Neural progenitor cell (in vitro differentiated cells): Measurements from ENCODE around the gene CAMK1. TPM values are rescaled to one million over a fixed set of nuclear protein-coding genes. Genes with fewer than 3 reads are reported as not detected.
A peak's percentile ranks its signal among the peaks of the same experiment; 100 is the strongest.

Experiments used
- DNase-seq: peaks from one replicate; pipeline ENCODE4 v3.0.0-alpha.2; 2016; ENCODE audit warnings: low spot score
- H2AFZ ChIP-seq: fragments of 200-600 bp; sonication (generic); replicated peaks from 2 replicates; pipeline ENCODE4 v1.6.1; 2016; ENCODE audit warnings: antibody characterized with exemption
- H3F3A ChIP-seq: fragments of 200-600 bp; sonication (generic); 2 replicates; pipeline ENCODE4 v1.6.1; 2016; ENCODE audit warnings: antibody characterized with exemption, low read depth
- H3K27ac ChIP-seq: fragments of 200-600 bp; sonication (generic); 2 replicates; pipeline ENCODE4 v1.5.1; 2016; ENCODE audit warnings: mild to moderate bottlenecking
- H3K27me3 ChIP-seq: fragments of 200-600 bp; sonication (generic); 2 replicates; pipeline ENCODE4 v1.6.1; 2016; ENCODE audit warnings: mild to moderate bottlenecking, moderate library complexity
- H3K36me3 ChIP-seq: fragments of 200-600 bp; sonication (generic); 2 replicates; pipeline ENCODE4 v1.5.1; 2016
- H3K4me1 ChIP-seq: fragments of 200-600 bp; sonication (generic); 2 replicates; pipeline ENCODE4 v1.6.1; 2016; ENCODE audit warnings: mixed run types
- H3K4me2 ChIP-seq: fragments of 200-600 bp; sonication (generic); 2 replicates; pipeline ENCODE4 v1.6.1; 2016
- H3K4me3 ChIP-seq: fragments of 200-600 bp; sonication (generic); 2 replicates; pipeline ENCODE4 v1.5.1; 2016
- H3K79me2 ChIP-seq: fragments of 200-600 bp; sonication (generic); 2 replicates; pipeline ENCODE4 v1.6.1; 2016; ENCODE audit warnings: low read depth
- H3K9ac ChIP-seq: fragments of 200-600 bp; sonication (generic); 2 replicates; pipeline ENCODE4 v1.6.1; 2016
- H3K9me3 ChIP-seq: fragments of 200-600 bp; sonication (generic); 2 replicates; pipeline ENCODE4 v1.5.1; 2016; ENCODE audit warnings: low read depth
- H4K20me1 ChIP-seq: fragments of 200-600 bp; sonication (generic); 2 replicates; pipeline ENCODE4 v1.6.1; 2016; ENCODE audit warnings: low read depth
- H3K27ac Mint-ChIP-seq: 3 replicates; pipeline ENCODE4 v1.8.0; 2021; ENCODE audit warnings: mixed read lengths
- H3K27me3 Mint-ChIP-seq: 2 replicates; pipeline ENCODE4 v1.8.0; 2022; ENCODE audit warnings: low read depth, mild to moderate bottlenecking, inconsistent platforms, moderate library complexity, mixed read lengths; ENCODE audit not compliant: insufficient read depth
- H3K36me3 Mint-ChIP-seq: 3 replicates; pipeline ENCODE4 v1.8.0; 2021; ENCODE audit warnings: mixed read lengths
- H3K4me1 Mint-ChIP-seq: 3 replicates; pipeline ENCODE4 v1.8.0; 2021; ENCODE audit warnings: mixed read lengths
- H3K4me3 Mint-ChIP-seq: 3 replicates; pipeline ENCODE4 v1.8.0; 2021; ENCODE audit warnings: mild to moderate bottlenecking, moderate library complexity, mixed read lengths
- H3K9me3 Mint-ChIP-seq: 3 replicates; pipeline ENCODE4 v1.8.0; 2020; ENCODE audit warnings: mixed read lengths
- CTCF ChIP-seq: fragments of 200-600 bp; sonication (generic); IDR thresholded peaks from 2 replicates; pipeline ENCODE4 v1.5.1; 2017; ENCODE audit warnings: antibody characterized with exemption, mild to moderate bottlenecking
- EZH2 ChIP-seq: fragments of 200-600 bp; sonication (generic); IDR thresholded peaks from 2 replicates; pipeline ENCODE4 v1.6.1; 2017; ENCODE audit warnings: antibody characterized with exemption, mild to moderate bottlenecking, moderate library complexity
- EZH2phosphoT487 ChIP-seq: fragments of 200-600 bp; sonication (generic); IDR thresholded peaks from 2 replicates; pipeline ENCODE4 v1.6.1; 2017; ENCODE audit warnings: antibody characterized with exemption
- total RNA-seq: library from RNA; depleted of rRNA; stranded (reverse); fragments of >200 nt; gene quantifications from 2 replicates; pipeline ENCODE4 v1.2.3, GENCODE V29; 2015; ENCODE audit warnings: low replicate concordance

The CAMK1 gene
- total RNA-seq, 1 donor from 2014 or later: 24.9 TPM

GRCh38 chr3:9806137-9806536 lies 36.4 kb upstream of the CAMK1 start:
- H3K9me3 ChIP-seq: no peaks in the 10 kb centered on the region
- peaks cover 4% of the 10 kb centered on the region for H3K27me3 ChIP-seq
- H3K4me1 ChIP-seq: peaks cover 35% of the 10 kb centered on the region
- H3F3A ChIP-seq: peaks cover 42% of the 10 kb centered on the region
- DNase-seq: no peak
- H4K20me1 ChIP-seq: no peaks in the 10 kb centered on the region
- H3K27me3 Mint-ChIP-seq: peaks cover 7% of the 10 kb centered on the region
- no peak overlapping the region for H3K27ac Mint-ChIP-seq
- H2AFZ ChIP-seq: no peak overlapping the region
- H3K4me2 ChIP-seq: no peak overlapping the region
- TF ChIP-seq CTCF (no peak), EZH2phosphoT487 (no peak), EZH2 (no peak)
- H3K9ac ChIP-seq: no peak overlapping the region
- peaks cover 19% of the 10 kb centered on the region for H3K36me3 Mint-ChIP-seq
- peaks cover 6% of the 10 kb centered on the region for H3K36me3 ChIP-seq
- H3K27ac ChIP-seq: peak overlapping the region; percentile 90
- no peak overlapping the region for H3K4me3 Mint-ChIP-seq
- no peaks in the 10 kb centered on the region for H3K79me2 ChIP-seq
- H3K4me3 ChIP-seq: no peak overlapping the region
- H3K9me3 Mint-ChIP-seq: no peaks in the 10 kb centered on the region
- H3K4me1 Mint-ChIP-seq: peaks cover 23% of the 10 kb centered on the region

GRCh38 chr3:9804996-9805395 lies 35.2 kb upstream of the CAMK1 start:
- Mint-ChIP-seq H3K36me3 (peaks cover 21% of the 10 kb centered on the region), H3K27me3 (peaks cover 7% of the 10 kb centered on the region), H3K27ac (no peak overlapping the region), H3K4me3 (no peak overlapping the region), H3K4me1 (peaks cover 14% of the 10 kb centered on the region), H3K9me3 (no peaks in the 10 kb centered on the region)
- Histone ChIP-seq H2AFZ (no peak overlapping the region), H3K9me3 (no peaks in the 10 kb centered on the region), H3K36me3 (peaks cover 7% of the 10 kb centered on the region), H3K27ac (no peak overlapping the region), H3K27me3 (no peaks in the 10 kb centered on the region), H3F3A (peaks cover 43% of the 10 kb centered on the region), H4K20me1 (no peaks in the 10 kb centered on the region), H3K4me1 (peaks cover 30% of the 10 kb centered on the region), H3K4me2 (no peak overlapping the region), H3K79me2 (no peaks in the 10 kb centered on the region), H3K9ac (no peak overlapping the region), H3K4me3 (no peak overlapping the region)
- no peak for DNase-seq
- TF ChIP-seq EZH2 (no peak), EZH2phosphoT487 (no peak), CTCF (no peak)

GRCh38 chr3:9803494-9803893 lies 33.7 kb upstream of the CAMK1 start:
- TF ChIP-seq EZH2: no peak
- TF ChIP-seq EZH2phosphoT487: no peak
- TF ChIP-seq CTCF: no peak
- DNase-seq: no peak
- H3K27ac ChIP-seq: no peak overlapping the region
- Mint-ChIP-seq H3K36me3 (peaks cover 27% of the 10 kb centered on the region), H3K27ac (no peak overlapping the region), H3K9me3 (no peaks in the 10 kb centered on the region), H3K27me3 (peaks cover 7% of the 10 kb centered on the region), H3K4me3 (no peak overlapping the region), H3K4me1 (peaks cover 5% of the 10 kb centered on the region)
- H2AFZ ChIP-seq: no peak overlapping the region
- H3K4me3 ChIP-seq: no peak overlapping the region
- H3F3A ChIP-seq: peaks cover 40% of the 10 kb centered on the region
- no peaks in the 10 kb centered on the region for H3K79me2 ChIP-seq
- peaks cover 7% of the 10 kb centered on the region for H3K36me3 ChIP-seq
- H3K4me2 ChIP-seq: no peak overlapping the region
- H3K9me3 ChIP-seq: no peaks in the 10 kb centered on the region
- H3K27me3 ChIP-seq: no peaks in the 10 kb centered on the region
- H3K9ac ChIP-seq: no peak overlapping the region
- H4K20me1 ChIP-seq: no peaks in the 10 kb centered on the region
- peaks cover 18% of the 10 kb centered on the region for H3K4me1 ChIP-seq
